ENCODE data around the gene UBAP1.
"Not testable (repeated sequence)": the region's sequence is repeated elsewhere in the genome, so short reads cannot be mapped to it uniquely, and the experiment has no call there.

Gene UBAP1

DNA sequence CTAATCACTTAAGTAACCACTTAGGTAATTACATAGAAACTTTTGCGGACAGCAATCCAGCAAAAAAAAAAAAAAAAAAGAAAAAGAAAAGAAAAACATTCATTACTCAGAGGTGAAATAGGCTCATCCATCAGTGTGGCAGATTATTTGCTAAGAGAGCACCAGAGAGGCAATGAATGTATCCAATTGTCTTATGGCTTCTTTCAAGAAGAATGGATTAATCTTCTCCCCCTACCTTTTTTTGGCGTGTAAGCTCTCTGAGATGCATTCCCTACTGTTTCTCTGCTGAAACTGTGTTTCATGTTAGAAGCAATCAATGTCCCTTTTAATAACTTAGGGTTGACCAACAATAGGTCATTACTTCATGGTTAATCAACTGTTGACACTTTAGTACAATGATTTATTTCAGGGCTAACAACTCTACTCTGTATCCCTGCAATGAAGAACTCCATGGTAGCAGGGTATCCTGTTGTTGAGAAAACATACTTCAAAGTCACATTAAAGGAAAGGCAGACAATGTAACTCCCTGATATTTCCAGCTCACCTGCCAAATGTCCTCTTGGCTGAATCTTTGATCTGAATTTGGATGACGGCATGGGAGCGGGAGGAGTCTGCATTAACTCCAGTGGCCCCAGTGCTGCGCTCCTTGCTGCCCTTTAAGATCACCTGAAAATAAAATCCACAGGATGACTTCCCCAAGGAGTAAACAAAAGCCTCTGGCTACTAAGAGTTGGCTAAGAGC, 92.6 kb downstream of the UBAP1 start:
- no peak for DNase-seq

- no peak for DNase-seq
Measured at GRCh38 chr9:34272101-34272541, 93.3 kb downstream of the UBAP1 start.

DNA sequence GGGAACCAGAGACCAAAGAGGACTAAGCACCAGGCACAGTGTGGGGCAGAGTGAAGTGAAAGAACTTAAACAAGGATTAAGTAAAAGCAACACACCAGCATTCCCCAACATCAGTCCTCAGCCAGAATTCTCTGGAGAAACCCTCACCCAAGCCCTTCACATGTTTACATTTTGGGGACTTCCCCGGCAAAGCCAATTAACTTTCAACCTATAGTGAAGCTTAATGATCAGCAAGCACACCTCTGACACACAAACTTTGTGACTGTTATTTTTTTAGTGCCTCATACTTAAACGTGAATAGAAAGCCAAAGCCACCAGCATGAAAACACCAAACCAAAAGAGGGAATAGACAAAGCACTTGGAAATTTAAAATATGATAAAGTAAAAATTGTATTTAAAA, 94.7 kb downstream of the UBAP1 start:
- not testable (repeated sequence) for DNase-seq

DNA sequence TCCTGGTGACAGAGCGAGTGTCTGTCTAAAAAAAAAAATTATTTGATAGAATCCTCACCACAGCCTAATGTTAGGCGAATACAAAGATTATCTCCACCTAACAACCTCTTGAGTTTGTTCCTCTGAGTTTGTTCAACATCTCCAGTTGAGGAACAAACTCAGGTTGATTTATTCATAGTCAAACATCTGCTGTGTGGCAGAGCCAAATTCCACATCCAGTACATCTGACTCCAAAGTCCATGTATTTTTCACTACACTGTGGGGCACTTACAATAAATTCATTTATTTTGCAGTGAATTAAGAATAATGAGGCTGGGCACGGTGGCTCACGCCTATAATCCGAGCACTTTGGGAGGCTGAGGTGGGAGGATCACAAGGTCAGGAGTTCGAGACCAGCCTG, 97.0 kb downstream of the UBAP1 start:
- DNase-seq: no peak

- no peak for DNase-seq
Measured at GRCh38 chr9:34276772-34277171, 97.9 kb downstream of the UBAP1 start.

DNA sequence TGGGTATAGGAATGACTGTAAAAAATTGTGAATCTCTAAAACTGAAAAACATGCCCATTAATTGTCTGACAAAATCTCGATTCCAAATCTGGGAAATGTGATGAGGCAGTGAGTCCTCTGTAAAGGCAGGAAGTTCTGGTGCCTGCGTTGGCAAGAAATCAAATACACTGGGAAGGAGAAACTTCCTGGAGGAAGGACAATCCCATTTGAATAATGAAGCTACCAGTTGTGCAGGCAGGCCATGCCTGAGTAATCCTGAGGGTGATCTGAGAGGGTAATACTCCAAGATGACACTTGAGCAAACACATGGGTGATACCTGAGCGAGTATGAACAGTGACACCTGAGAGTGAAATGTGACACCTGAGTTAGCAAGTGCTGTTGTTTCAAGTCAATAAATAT, 100.6 kb downstream of the UBAP1 start:
- DNase-seq: no peak

DNA sequence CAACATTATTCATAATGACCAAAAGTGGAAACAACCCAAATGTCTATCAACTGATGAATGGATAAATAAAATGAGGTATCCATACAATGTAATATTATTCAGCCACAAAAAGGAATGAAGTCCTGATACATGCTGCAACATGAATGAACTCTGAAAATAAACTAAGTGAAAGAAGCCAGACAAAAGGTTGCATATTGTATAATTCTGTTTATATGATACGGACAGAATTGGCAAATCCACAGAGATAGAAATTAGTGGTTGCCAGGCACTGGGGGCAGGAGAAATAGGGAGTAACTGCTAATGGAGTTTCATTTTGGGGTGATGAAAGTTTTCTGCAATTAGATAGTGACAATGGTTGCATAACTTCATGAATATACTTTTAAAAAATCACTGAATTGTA, 103.3 kb downstream of the UBAP1 start:
- no peak for DNase-seq

DNA sequence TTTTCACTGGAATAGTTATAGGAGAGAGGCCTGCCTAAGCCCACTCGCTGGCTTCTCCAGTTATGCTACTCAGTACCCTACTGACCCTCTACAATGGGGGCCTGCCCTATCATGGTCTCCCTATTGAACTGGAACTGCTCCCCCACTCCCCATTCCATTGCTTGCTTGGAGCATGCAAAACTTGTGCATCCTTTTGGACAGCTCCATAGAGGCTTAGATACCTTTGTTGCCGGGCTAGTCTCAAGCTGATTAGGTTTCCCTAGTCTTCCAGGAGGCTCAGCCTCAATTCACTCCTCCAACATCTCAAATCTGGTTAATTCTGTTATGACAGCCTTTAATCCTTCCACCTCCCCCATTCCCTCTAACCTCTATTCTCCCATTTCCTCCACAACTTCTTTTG, 110.3 kb downstream of the UBAP1 start:
- no peak for DNase-seq

GRCh38 chr9:34291023-34291422, 112.2 kb downstream of the UBAP1 start:
- DNase-seq: no peak

- no peak for DNase-seq
Measured at GRCh38 chr9:34291423-34291822, 112.6 kb downstream of the UBAP1 start.

DNA sequence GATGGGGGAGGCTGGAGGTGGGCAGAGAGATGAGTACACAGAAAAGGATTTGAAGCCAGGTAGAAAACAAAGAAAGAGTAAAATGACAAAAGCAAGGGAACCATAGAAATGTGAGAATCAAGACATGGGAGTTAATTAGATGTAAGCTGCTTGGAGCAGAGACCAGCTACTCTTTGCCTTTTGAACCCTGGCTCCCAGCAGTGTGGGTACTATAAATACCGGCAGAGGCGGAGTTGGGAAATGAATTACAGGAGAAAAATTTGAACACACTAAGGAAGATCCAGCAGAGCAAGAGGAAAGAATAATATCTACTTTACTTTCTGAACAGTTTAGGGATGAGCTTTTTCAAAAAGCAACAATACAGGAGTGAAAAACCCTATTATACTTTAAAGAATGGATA, 113.7 kb downstream of the UBAP1 start:
- no peak for DNase-seq

DNA sequence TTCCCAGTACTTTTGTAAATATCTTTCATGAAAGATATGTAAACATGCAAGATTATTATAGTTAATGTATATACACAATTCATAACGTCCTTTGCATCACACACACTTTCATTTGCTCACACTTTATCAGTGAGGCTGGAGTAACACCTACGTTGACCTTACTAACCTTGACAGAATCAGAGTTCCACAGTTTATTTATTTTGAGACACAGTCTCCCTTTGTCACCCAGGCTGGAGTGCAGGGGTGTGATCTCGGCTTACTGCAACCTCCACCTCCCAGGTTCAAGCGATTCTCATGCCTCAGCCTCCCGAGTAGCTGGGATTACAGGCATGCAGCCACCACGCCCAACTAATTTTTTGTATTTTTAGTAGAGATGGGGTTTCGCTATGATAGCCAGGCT, 122.2 kb downstream of the UBAP1 start:
- DNase-seq: not testable (repeated sequence)
